Measurements from ENCODE around the gene SLC2A8. TPM values are rescaled to one million over a fixed set of nuclear protein-coding genes. Genes with fewer than 3 reads are reported as not detected.

Gene SLC2A8, protein sequence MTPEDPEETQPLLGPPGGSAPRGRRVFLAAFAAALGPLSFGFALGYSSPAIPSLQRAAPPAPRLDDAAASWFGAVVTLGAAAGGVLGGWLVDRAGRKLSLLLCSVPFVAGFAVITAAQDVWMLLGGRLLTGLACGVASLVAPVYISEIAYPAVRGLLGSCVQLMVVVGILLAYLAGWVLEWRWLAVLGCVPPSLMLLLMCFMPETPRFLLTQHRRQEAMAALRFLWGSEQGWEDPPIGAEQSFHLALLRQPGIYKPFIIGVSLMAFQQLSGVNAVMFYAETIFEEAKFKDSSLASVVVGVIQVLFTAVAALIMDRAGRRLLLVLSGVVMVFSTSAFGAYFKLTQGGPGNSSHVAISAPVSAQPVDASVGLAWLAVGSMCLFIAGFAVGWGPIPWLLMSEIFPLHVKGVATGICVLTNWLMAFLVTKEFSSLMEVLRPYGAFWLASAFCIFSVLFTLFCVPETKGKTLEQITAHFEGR
- 1 to 10 TPM; 6.2 to 7.7 TPM for total RNA-seq
- polyA plus RNA-seq, result 4.5 TPM

DNA sequence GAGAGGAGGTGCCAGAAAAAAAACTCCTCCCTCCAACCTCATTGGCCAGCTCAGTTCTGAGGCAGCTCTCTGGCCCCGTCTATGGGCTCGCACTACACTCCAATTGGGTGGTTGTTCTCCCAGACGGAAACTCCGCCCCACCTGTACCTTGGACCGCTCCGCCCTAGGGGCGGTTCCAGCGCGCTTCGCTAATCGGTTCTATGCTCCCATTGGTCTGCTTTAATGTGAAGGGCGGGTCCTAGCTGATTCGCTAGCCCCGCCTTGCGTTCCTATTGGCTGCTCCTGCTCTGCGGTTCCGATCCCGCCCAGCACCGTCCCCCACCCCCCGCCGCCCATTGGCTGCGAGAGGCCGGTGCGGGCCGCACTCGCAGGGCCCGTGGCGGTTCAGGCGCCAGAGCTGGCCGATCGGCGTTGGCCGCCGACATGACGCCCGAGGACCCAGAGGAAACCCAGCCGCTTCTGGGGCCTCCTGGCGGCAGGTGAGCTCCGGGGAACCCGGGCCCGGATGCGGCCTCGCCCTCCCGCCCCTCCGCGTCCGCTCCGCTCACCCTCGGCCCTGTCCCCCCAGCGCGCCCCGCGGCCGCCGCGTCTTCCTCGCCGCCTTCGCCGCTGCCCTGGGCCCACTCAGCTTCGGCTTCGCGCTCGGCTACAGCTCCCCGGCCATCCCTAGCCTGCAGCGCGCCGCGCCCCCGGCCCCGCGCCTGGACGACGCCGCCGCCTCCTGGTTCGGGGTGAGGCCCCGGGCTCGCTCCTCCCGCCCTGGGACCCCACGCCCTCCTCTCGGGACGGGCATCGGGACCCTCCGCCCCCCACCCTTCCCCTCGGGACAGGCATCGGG lies at the start of gene SLC2A8:
TSS of gene SLC2A8 (plus strand) at position 362 of the 838 bp plus-strand sequence. CDS start at position 424, 62 bp downstream.
- CTCF ChIA-PET, result interaction anchor here (0.8 to 1.9 kb wide), 11 partner anchors 9 to 338 kb away, joined by 3 to 10 read pairs (median 4); partner anchors contain the start of genes TOR2A and ZNF79
- Mint-ChIP-seq H3K9me3 (no peaks in the 10 kb centered on the region), H3K4me1 (peaks cover 11 to 18% (median 14%) of the 10 kb centered on the region in 3 donors), H3K36me3 (no peaks in the 10 kb centered on the region), H3K27ac (peak within 1 kb of the TSS in 4 of 8 donors; percentile 59 to 89 (median 70)), H3K27me3 (peaks cover 23 to 57% of the 10 kb centered on the region in 2 donors), H3K4me3 (peak within 1 kb of the TSS; percentile 72 to 91 (median 77))
- POLR2A ChIA-PET, result interaction anchor here (0.5 to 2.9 kb wide), 5 partner anchors 9 to 719 kb away, joined by 3 to 18 read pairs (median 3); partner anchors contain the start of genes LRSAM1, RPL12 and ZNF79
- Histone ChIP-seq H3K4me1 (ENCODE audit: insufficient read depth, low read length) (peaks cover 18% of the 10 kb centered on the region), H3K27ac (ENCODE audit: low read depth, low read length) (peak within 1 kb of the TSS; percentile 14), H3K4me3 (ENCODE audit: low read length) (peak within 1 kb of the TSS; percentile 42), H3K36me3 (ENCODE audit: insufficient read depth, low read length) (no peaks in the 10 kb centered on the region), H3K9me3 (ENCODE audit: low read length) (no peaks in the 10 kb centered on the region), H3K27me3 (ENCODE audit: insufficient read depth, low read length, poor library complexity, severe bottlenecking) (peaks cover 42% of the 10 kb centered on the region)
- DNase-seq, result peak; percentile 74 to 97 (median 95)

DNA sequence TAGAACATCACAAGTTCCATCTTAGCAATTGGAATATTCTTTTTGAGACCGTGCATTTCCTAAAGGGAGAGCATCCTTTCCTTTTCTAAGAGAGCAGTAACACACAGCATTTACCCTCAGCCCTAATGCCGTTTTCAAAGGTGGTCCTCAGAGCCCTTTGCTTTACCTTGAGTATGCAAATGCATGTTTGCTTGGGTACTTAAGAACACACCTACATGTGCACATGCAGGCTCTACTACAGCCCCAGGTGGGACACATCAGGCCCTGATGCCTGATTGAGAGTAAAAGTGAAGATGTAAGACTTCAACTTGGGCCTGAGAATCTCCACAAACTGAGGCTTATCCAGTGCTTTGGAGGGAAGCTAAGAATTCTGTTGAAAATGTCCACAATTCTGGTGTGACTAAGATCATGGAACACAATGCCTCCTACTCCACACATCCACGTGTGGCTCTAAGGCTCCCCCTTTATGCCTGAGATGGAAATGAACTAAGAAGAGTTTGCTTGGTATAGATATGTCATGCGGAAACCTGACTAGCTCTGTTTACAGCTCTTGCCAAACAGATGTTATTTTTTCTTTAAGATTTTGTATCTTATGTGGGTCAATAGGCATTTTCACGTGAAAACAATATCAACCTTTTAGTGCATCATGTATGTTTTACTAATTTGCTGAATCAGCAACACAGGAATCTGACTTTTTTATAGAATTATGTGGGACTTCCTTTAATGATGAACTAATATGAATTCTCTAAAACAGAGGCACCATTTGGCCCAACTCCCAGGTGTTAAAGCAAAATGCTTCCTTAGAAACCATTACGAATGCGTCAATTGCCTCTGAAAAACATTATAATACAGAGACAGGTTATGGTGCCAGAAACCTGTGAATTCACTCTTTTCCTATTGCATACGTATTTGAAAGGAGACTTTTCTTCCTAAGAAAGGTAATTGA lies 48.9 kb upstream of the SLC2A8 start:
- peak overlapping the region in 1 of 8 donors; percentile 63 for H3K27ac Mint-ChIP-seq
- Histone ChIP-seq H3K9me3 (ENCODE audit: low read length) (no peaks in the 10 kb centered on the region), H3K27ac (ENCODE audit: low read depth, low read length) (no peak overlapping the region), H3K4me1 (ENCODE audit: insufficient read depth, low read length) (no peaks in the 10 kb centered on the region), H3K27me3 (ENCODE audit: insufficient read depth, low read length, poor library complexity, severe bottlenecking) (peaks cover 3% of the 10 kb centered on the region), H3K36me3 (ENCODE audit: insufficient read depth, low read length) (no peaks in the 10 kb centered on the region), H3K4me3 (ENCODE audit: low read length) (no peak overlapping the region)
- peaks cover 6 to 12% of the 10 kb centered on the region in 2 donors for H3K27me3 Mint-ChIP-seq
- no peak for DNase-seq
- CTCF ChIA-PET, result no interaction called here
- no peaks in the 10 kb centered on the region for H3K4me1 Mint-ChIP-seq
- H3K36me3 Mint-ChIP-seq, result peaks cover 0 to 2% (median 0%) of the 10 kb centered on the region in 3 donors
- no peaks in the 10 kb centered on the region for H3K9me3 Mint-ChIP-seq
- no peak overlapping the region for H3K4me3 Mint-ChIP-seq
- POLR2A ChIA-PET, result no interaction called here

DNA sequence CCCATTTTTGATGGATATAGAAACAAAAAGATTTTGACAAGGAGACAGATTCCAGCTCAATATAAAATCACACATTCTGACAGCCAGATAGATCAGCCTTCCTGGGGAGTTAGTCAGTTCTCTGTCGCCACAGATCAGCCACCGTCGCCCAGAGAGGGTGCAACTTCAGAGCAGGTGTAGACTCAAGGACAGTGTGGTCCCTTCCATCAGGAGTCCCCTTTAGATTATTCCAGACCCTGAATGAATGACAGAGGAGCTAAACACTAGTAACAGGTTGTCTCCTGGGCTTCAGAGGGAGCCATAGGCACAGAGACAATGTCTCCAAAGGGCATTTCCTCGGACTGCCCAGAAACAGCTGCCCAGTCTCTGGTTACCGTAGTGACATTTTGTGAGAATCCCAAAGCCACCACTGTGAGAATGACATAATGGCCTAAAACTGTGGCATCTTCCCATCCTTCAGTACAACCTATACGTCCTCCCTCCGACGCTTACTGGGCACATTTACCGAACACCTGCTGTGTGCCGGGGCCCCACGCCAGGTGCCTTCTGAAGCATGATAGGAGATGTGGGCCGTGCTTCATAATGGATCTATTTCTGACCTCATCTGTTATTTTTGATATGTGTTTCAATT lies 47.4 kb upstream of the SLC2A8 start:
- Histone ChIP-seq H3K4me3 (ENCODE audit: low read length) (no peak overlapping the region), H3K4me1 (ENCODE audit: insufficient read depth, low read length) (no peaks in the 10 kb centered on the region), H3K9me3 (ENCODE audit: low read length) (no peaks in the 10 kb centered on the region), H3K36me3 (ENCODE audit: insufficient read depth, low read length) (no peaks in the 10 kb centered on the region), H3K27ac (ENCODE audit: low read depth, low read length) (no peak overlapping the region), H3K27me3 (ENCODE audit: insufficient read depth, low read length, poor library complexity, severe bottlenecking) (peaks cover 3% of the 10 kb centered on the region)
- CTCF ChIA-PET, result interaction anchor here (0.7 kb wide), 1 partner anchor 38 kb away, joined by 3 read pairs; no protein-coding TSS in a partner anchor
- Mint-ChIP-seq H3K4me3 (no peak overlapping the region), H3K27ac (no peak overlapping the region), H3K36me3 (peaks cover 0 to 2% (median 0%) of the 10 kb centered on the region in 3 donors), H3K9me3 (no peaks in the 10 kb centered on the region), H3K27me3 (peaks cover 6 to 18% of the 10 kb centered on the region in 2 donors), H3K4me1 (no peaks in the 10 kb centered on the region)
- POLR2A ChIA-PET, result no interaction called here
- DNase-seq, result no peak

DNA sequence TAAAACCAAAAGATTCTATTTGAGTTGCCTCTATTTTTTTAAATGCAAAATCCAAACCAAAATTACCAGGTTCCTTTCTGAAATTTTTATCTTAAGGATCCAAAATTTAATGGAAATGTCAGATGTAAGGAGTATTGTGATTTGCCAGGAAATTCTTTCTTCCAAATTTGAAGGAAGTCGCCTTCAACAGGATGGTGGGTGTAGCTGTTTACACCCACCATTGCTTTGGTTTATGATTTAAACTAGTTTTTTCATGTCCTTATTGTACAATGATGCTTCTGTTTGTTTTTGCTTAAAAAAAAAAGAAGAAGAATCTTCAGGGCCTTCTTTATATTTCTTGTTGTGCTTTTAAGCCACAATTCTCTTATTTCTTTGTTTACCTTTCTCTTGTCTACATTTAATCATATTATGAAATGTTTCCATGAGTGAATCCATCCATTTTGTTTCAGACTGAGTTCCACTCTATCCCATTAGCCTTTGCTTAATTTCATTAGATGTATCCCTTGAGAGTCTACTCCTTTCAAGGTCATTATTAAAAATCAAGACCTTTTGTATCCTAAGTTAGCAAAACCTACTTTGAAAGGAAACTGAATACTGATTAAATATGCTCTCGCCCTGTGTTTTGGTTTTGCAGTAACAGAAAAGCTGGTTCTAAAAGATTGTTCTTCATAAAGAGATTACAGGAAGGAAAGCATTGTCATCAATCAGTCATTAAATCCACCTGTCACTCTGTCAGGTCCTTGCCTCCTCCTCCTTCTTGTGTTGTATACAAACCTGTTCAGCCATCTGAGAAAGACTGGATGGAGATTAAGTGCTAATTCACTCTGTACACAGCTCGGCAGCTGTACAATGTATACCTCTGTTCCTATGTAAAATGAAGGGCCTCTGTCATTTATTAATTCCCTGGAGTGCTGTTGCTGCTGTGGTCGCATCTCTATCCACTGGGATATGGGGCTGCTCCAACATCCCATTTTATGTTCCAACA lies 45.5 kb upstream of the SLC2A8 start:
- H3K4me3 ChIP-seq (ENCODE audit: low read length), result no peak overlapping the region
- H3K27ac Mint-ChIP-seq, result no peak overlapping the region
- no peaks in the 10 kb centered on the region for H3K9me3 ChIP-seq (ENCODE audit: low read length)
- no peak for DNase-seq
- H3K27me3 ChIP-seq (ENCODE audit: insufficient read depth, low read length, poor library complexity, severe bottlenecking), result peaks cover 3% of the 10 kb centered on the region
- no peaks in the 10 kb centered on the region for H3K4me1 Mint-ChIP-seq
- H3K4me1 ChIP-seq (ENCODE audit: insufficient read depth, low read length), result no peaks in the 10 kb centered on the region
- no peak overlapping the region for H3K4me3 Mint-ChIP-seq
- H3K36me3 Mint-ChIP-seq, result no peaks in the 10 kb centered on the region
- H3K27me3 Mint-ChIP-seq, result peaks cover 6 to 24% of the 10 kb centered on the region in 2 donors
- no peaks in the 10 kb centered on the region for H3K36me3 ChIP-seq (ENCODE audit: insufficient read depth, low read length)
- no peaks in the 10 kb centered on the region for H3K9me3 Mint-ChIP-seq
- POLR2A ChIA-PET, result no interaction called here
- H3K27ac ChIP-seq (ENCODE audit: low read depth, low read length), result no peak overlapping the region
- CTCF ChIA-PET, result no interaction called here

DNA sequence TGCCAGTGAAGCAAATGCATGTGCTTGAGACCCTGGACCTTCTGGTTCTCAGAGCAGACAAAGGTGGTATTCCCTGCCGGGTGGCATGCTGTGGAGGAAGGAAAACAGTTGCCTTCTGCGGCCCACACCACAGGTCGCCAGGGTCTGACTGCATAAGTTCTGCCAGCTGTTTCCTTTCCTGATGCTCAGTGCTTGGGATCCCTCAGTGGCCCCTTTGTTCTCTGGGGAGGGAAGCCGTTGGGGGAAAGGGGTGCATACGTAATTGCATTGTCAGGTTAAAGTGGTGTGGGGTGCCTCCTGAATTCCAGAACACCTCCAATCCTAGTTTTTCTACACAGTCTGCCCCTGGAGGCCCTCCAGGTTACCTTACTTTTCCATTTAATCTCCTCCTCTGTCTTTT lies 43.1 kb upstream of the SLC2A8 start:
- Histone ChIP-seq H3K4me3 (ENCODE audit: low read length) (no peak overlapping the region), H3K27ac (ENCODE audit: low read depth, low read length) (no peak overlapping the region), H3K4me1 (ENCODE audit: insufficient read depth, low read length) (no peaks in the 10 kb centered on the region), H3K9me3 (ENCODE audit: low read length) (no peaks in the 10 kb centered on the region), H3K36me3 (ENCODE audit: insufficient read depth, low read length) (no peaks in the 10 kb centered on the region), H3K27me3 (ENCODE audit: insufficient read depth, low read length, poor library complexity, severe bottlenecking) (peaks cover 3% of the 10 kb centered on the region)
- no peaks in the 10 kb centered on the region for H3K4me1 Mint-ChIP-seq
- DNase-seq, result no peak
- no peaks in the 10 kb centered on the region for H3K9me3 Mint-ChIP-seq
- ChIA-PET POLR2A (no interaction called here), CTCF (interaction anchor here (1.0 kb wide), 1 partner anchor 42 kb away, joined by 3 read pairs; no protein-coding TSS in a partner anchor)
- H3K27me3 Mint-ChIP-seq, result peaks cover 6 to 24% of the 10 kb centered on the region in 2 donors
- no peak overlapping the region for H3K27ac Mint-ChIP-seq
- H3K36me3 Mint-ChIP-seq, result no peaks in the 10 kb centered on the region
- H3K4me3 Mint-ChIP-seq, result no peak overlapping the region

DNA sequence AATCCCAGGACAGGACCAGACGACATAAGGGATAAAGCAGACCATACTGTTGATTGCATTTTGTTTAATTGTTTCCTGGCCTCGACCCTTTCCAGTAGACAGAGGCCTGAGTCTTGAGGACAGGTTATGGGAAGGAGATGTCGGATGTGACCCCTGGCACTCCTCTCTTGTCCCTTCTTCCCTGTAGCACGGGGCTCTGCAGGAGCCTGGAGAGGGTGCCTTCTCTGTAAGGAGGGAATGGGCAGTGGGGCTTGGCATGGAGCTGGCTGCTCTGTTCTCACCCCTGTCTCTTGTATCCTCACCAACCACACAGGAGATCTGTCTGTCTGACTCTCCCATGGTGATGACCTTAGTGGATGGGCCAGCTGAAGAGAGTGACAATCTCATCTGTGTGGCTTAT lies 40.1 kb upstream of the SLC2A8 start:
- no peak for DNase-seq
- H3K4me3 Mint-ChIP-seq, result no peak overlapping the region
- POLR2A ChIA-PET, result no interaction called here
- H3K27me3 ChIP-seq (ENCODE audit: insufficient read depth, low read length, poor library complexity, severe bottlenecking), result no peaks in the 10 kb centered on the region
- H3K36me3 Mint-ChIP-seq, result no peaks in the 10 kb centered on the region
- H3K27me3 Mint-ChIP-seq, result peaks cover 0 to 16% of the 10 kb centered on the region in 2 donors
- peaks cover 0 to 5% (median 0%) of the 10 kb centered on the region in 3 donors for H3K4me1 Mint-ChIP-seq
- H3K27ac ChIP-seq (ENCODE audit: low read depth, low read length), result no peak overlapping the region
- no peaks in the 10 kb centered on the region for H3K9me3 ChIP-seq (ENCODE audit: low read length)
- H3K9me3 Mint-ChIP-seq, result no peaks in the 10 kb centered on the region
- no peaks in the 10 kb centered on the region for H3K4me1 ChIP-seq (ENCODE audit: insufficient read depth, low read length)
- no peak overlapping the region for H3K27ac Mint-ChIP-seq
- H3K4me3 ChIP-seq (ENCODE audit: low read length), result no peak overlapping the region
- CTCF ChIA-PET, result no interaction called here
- H3K36me3 ChIP-seq (ENCODE audit: insufficient read depth, low read length), result no peaks in the 10 kb centered on the region

Measured in CD8-positive, alpha-beta memory T cell (primary cell).